ENCODE data around the gene RADIL.

- TF ChIP-seq ZFP90 (CRISPR knock-in tag; IDR thresholded peaks at IDR 0.05; ENCODE audit: borderline replicate concordance), result no peak
- TF ChIP-seq JUN (CRISPR knock-in tag; IDR thresholded peaks at IDR 0.05), result no peak
- no peak for TF ChIP-seq CTCF (CRISPR knock-in tag; IDR thresholded peaks at IDR 0.05)
- TF ChIP-seq HOMEZ (CRISPR knock-in tag; IDR thresholded peaks at IDR 0.05; ENCODE audit: low read depth), result no peak
- TF ChIP-seq CHD2 (IDR thresholded peaks at IDR 0.05; ENCODE audit: low read depth, low read length), result no peak
- no peak for TF ChIP-seq CREB1 (IDR thresholded peaks at IDR 0.05)
- TF ChIP-seq CREB1 (CRISPR knock-in tag; IDR thresholded peaks at IDR 0.05), result no peak
- TF ChIP-seq SMAD3 (CRISPR knock-in tag; IDR thresholded peaks at IDR 0.05), result no peak
- no peak for TF ChIP-seq CBFB (CRISPR knock-in tag; IDR thresholded peaks at IDR 0.05)
- TF ChIP-seq GTF2F1 (IDR thresholded peaks at IDR 0.05; ENCODE audit: low read length), result no peak
- TF ChIP-seq SP1 (IDR thresholded peaks at IDR 0.05), result no peak
- TF ChIP-seq SP1 (CRISPR knock-in tag; IDR thresholded peaks at IDR 0.05), result no peak
- no peak for TF ChIP-seq ZXDC (CRISPR knock-in tag; IDR thresholded peaks at IDR 0.05)
- TF ChIP-seq GABPA (IDR thresholded peaks at IDR 0.05; ENCODE audit: low read depth, low read length), result no peak
- no peak for TF ChIP-seq GABPA (CRISPR knock-in tag; IDR thresholded peaks at IDR 0.05; ENCODE audit: low read depth)
Measured at GRCh38 chr7:4931943-4932342, 48.4 kb upstream of the RADIL start.
